Hepatocyte (in vitro differentiated cells): ENCODE results near the gene DYSF.

Experiments used
- EZH2 ChIP-seq: fragments of 200-600 bp; sonication (generic); IDR thresholded peaks from 2 replicates; pipeline ENCODE4 v1.6.1; 2016; ENCODE audit warnings: antibody characterized with exemption, mild to moderate bottlenecking, borderline replicate concordance
- TF ChIP-seq, protein P1 (sequence below): fragments of 200-600 bp; sonication (generic); IDR thresholded peaks from 2 replicates; pipeline ENCODE4 v1.5.1; 2016; ENCODE audit warnings: antibody characterized with exemption, mild to moderate bottlenecking; ENCODE audit not compliant: poor library complexity

DNA sequence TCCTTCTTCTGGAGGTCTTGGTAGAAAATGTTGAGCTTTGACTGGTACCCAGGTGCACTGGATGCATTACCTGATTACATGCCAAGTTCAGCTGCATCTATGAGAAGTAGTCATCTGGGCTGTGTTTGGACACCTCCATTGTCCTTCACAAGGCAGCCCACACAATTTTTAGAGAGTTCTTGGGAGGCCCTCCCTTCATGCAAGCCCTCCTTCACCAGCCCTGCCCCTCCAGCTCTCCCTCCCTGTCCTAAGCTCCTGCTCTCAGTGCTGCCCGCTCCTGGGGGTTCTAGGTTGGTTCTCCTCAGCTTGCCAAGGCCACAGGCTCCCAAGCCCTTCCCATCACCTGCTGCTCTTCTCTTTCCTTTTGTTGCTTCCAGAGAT, 148.7 kb downstream of the DYSF start:
- TF ChIP-seq, protein P1, sequence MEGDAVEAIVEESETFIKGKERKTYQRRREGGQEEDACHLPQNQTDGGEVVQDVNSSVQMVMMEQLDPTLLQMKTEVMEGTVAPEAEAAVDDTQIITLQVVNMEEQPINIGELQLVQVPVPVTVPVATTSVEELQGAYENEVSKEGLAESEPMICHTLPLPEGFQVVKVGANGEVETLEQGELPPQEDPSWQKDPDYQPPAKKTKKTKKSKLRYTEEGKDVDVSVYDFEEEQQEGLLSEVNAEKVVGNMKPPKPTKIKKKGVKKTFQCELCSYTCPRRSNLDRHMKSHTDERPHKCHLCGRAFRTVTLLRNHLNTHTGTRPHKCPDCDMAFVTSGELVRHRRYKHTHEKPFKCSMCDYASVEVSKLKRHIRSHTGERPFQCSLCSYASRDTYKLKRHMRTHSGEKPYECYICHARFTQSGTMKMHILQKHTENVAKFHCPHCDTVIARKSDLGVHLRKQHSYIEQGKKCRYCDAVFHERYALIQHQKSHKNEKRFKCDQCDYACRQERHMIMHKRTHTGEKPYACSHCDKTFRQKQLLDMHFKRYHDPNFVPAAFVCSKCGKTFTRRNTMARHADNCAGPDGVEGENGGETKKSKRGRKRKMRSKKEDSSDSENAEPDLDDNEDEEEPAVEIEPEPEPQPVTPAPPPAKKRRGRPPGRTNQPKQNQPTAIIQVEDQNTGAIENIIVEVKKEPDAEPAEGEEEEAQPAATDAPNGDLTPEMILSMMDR = no peak
- TF ChIP-seq EZH2 = no peak
